GM19035 (cell line): ENCODE data around the gene KIF16B.
"Not testable (repeated sequence)": the region's sequence is repeated elsewhere in the genome, so short reads cannot be mapped to it uniquely, and the experiment has no call there.

Experiments used
- ATAC-seq: cut with Tn5 transposase; IDR thresholded peaks from one replicate; pipeline ENCODE4 v1.9.1; 2021; ENCODE audit not compliant: unreplicated experiment

Gene KIF16B

GRCh38 chr20:16526433-16527380 is 46.5 kb downstream of the KIF16B start:
- ATAC-seq: no peak

- not testable (repeated sequence) for ATAC-seq
Measured at GRCh38 chr20:16522651-16523050, 50.6 kb downstream of the KIF16B start.

- no peak for ATAC-seq
Measured at GRCh38 chr20:16520154-16520553, 53.1 kb downstream of the KIF16B start.

GRCh38 chr20:16519673-16520072 is 53.6 kb downstream of the KIF16B start:
- ATAC-seq: not testable (repeated sequence)

- ATAC-seq: no peak
Measured at GRCh38 chr20:16518784-16519084, 54.5 kb downstream of the KIF16B start.

- ATAC-seq: no peak
Measured at GRCh38 chr20:16517946-16518783, 55.1 kb downstream of the KIF16B start.

- ATAC-seq: no peak
Measured at GRCh38 chr20:16516794-16517193, 56.5 kb downstream of the KIF16B start.

DNA sequence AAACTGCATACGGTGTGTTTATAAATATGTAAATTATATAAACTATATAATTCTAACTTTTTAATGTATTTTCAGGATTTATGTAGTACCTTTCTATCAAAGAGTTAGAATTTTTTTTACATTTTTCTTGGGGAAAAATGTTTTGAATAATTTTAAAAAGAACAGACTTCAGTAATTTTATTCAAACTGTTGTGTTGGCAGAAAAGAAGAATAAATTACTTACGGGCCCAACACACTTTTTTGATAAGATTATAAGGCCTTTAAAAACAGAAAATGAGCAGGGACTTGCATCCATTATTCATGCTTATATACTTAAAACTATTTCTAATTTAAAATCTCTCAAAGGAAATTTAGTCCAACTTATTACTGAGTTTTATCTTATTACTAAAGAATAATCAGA is 58.2 kb downstream of the KIF16B start:
- no peak for ATAC-seq

- ATAC-seq: no peak
Measured at GRCh38 chr20:16514140-16514539, 59.1 kb downstream of the KIF16B start.

DNA sequence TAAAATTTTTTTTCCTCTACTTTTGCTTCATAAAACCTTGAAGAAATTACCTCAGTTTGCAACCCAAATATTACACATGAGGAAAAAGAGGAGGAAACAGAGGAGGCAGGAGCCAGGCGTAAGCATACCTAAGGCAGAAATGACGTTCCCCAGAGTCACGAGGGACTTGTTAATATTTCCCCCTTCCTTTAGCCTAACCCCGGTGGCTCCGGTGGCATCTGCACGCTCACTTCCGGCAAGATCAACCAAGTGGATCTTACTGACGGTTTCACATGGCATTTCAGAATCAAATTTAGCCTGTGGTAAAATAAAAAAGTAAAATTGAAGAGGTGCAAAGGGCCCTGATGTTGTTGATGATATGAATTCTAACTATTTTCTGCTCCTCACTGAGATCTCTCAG is 67.4 kb downstream of the KIF16B start:
- peak; percentile 49 for ATAC-seq

- ATAC-seq: no peak
Measured at GRCh38 chr20:16501301-16501700, 71.9 kb downstream of the KIF16B start.

DNA sequence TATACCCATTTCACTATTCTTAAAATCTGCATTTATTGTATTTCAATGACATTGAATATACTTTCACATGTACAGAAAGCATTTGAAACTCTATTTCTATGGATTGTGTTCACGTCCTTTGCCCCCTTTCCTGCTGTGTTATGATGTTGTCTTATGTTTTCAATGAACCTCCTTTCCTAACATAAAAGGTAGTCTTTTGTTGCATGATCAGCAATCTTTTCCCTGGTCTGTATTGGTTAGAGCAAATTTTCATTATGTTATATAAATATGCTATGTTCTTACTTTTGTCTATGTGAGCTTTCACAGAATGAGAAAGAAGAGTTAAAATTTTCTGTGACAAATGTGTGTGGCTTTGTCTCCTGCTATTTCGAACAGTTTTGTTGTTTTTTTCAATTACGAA is 73.1 kb downstream of the KIF16B start:
- ATAC-seq: no peak

GRCh38 chr20:16498526-16499253 is 74.6 kb downstream of the KIF16B start:
- ATAC-seq: no peak

DNA sequence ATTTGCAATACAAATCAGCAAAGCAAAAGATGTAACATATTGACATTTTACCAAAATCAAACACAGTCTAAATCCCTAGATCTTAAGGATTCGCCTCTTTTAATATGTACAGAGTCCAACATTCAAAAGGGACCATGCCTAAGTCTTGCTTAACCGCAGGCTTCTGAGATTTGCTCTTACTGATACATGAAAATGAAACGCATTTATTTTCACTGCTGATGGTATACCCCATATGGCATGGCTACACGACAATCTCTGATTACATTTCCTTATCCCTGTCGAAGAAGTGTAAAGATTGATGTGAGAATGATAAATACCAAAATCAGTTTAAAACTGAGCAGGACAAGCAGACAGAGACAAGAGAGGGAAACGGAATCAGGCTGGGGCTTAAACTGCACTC is 75.4 kb downstream of the KIF16B start:
- no peak for ATAC-seq

DNA sequence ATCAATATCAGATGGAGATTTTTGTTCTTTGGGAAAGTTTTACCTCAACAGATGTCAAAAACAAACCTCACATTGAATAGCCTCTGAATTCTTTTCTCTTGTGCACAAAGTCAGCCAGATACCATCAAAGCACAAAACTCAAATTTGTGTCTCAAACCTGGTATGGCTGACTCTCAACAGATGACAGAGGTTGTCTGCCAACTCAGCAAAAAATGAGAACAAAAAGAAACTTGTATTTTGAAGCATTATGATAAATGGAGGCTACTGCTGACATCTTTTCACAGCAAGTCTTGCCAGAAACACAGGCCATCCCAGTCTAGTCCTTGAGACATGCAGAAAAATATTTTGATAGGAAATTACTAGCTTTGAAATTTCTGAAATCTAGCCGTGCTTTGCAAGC is 79.8 kb downstream of the KIF16B start:
- ATAC-seq: no peak

DNA sequence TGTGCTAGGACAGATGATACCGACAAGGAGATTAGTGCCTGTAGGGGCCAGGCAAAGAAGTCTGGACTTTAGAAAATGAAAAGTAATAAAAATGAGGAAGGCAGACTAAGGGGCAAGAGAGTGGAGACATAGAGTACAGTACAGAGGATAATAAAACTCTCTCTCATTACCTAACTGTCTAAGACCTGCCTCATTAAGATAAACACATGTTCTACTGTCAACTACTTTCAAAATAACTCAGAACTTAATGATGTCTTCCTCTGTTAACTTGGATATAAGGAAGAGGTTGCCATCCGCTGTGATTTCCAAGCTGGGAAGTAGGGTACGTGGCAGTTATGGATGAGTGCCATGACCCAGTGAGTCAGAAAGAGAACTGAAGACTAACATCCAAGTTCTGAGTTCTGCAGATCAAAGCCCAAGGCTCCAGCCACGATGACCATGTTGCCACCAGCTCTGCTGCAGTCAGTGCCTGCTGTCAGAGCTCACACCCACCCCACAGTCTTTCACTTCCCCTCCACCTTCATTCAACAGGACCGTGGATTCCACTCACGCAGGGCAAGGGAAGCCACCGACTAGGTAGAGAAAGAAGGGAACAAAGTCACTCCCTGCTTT is 81.8 kb downstream of the KIF16B start:
- peak; percentile 76 for ATAC-seq

GRCh38 chr20:16490696-16491095 is 82.6 kb downstream of the KIF16B start:
- ATAC-seq: no peak

- ATAC-seq: no peak
Measured at GRCh38 chr20:16488616-16489015, 84.6 kb downstream of the KIF16B start.

- no peak for ATAC-seq
Measured at GRCh38 chr20:16488086-16488485, 85.2 kb downstream of the KIF16B start.

- ATAC-seq: no peak
Measured at GRCh38 chr20:16486532-16486931, 86.7 kb downstream of the KIF16B start.

- ATAC-seq: no peak
Measured at GRCh38 chr20:16485401-16485800, 87.8 kb downstream of the KIF16B start.
